ENCODE measurements around the gene MCCD1. TPM values are rescaled to one million over a fixed set of nuclear protein-coding genes. Genes with fewer than 3 reads are reported as not detected.

MCCD1 gene
- total and polyA plus RNA-seq, 2 of the 13 experiments (the other 11 are each of a cell fraction or from before 2014, with no cell fraction given): 0.15 TPM; not detected in 1

GRCh38 chr6:31567531-31568370 lies 39.0 kb downstream of the MCCD1 start:
- 18% methylated on average over 9 of the region's 9 CpGs for WGBS (ENCODE audit: low lambda C conversion rate)
- H3K4me3 ChIP-seq (replicated peaks in 1 of 3; ENCODE audit: insufficient read depth in 1 of 3, low read depth in 2 of 3, low read length in 3 of 3): no peak overlapping the region
- no peaks in the 10 kb centered on the region for H3K79me2 ChIP-seq (ENCODE audit: insufficient read depth, low read length)
- intact Hi-C loops (cut with micrococcal nuclease; ENCODE audit: unreplicated experiment): no loop called here
- in situ Hi-C loops (cut with HindIII; ENCODE audit: extremely low pct_ligation_motif_present, low pct_unique_long_range_greater_than_20kb): no loop called here
- CTCF ChIA-PET (ENCODE audit: low intra/inter-chr PET ratio, low total read pairs): no interaction called here
- H3K27me3 ChIP-seq (ENCODE audit: control insufficient read depth in 1 of 2, insufficient read depth in 2 of 2, low read length in 2 of 2): peaks cover 4 to 34% of the 10 kb centered on the region in 2 experiments; a peak in 4 of 5 replicates
- no peaks in the 10 kb centered on the region for H3K36me3 ChIP-seq (replicated peaks in 1 of 2; ENCODE audit: control insufficient read depth in 1 of 2, insufficient read depth in 2 of 2, low read length in 2 of 2)
- no peaks in the 10 kb centered on the region for H3K9me3 ChIP-seq (ENCODE audit: low read length)
- H3K4me1 ChIP-seq (ENCODE audit: insufficient read depth, low read length): peaks cover 9% of the 10 kb centered on the region
- no TSS peak for BruUV-seq (replicated peaks)
- no peak for FAIRE-seq
- DNase-seq (ENCODE audit: low spot score): no peak
- no peaks in the 10 kb centered on the region for H4K20me1 ChIP-seq (ENCODE audit: insufficient read depth, low read length)
- no peak overlapping the region for H3K9ac ChIP-seq (ENCODE audit: insufficient read depth, low read depth, low read length)
- peak; percentile 59 for ATAC-seq
- no peak overlapping the region for H3K4me2 ChIP-seq (ENCODE audit: low read depth, low read length)
- no peak overlapping the region for H2AFZ ChIP-seq (ENCODE audit: low read length)
- no peak overlapping the region for H3K27ac ChIP-seq (ENCODE audit: extremely low read length, insufficient read depth, low read length)
- POLR2A ChIA-PET: interaction anchor here (0.6 to 1.8 kb wide), 2 partner anchors 9 to 15 kb away, joined by 4 to 5 read pairs; no protein-coding TSS in a partner anchor
- TF ChIP-seq ZFP41 (CRISPR knock-in tag; IDR thresholded peaks at IDR 0.05; ENCODE audit: borderline replicate concordance) (no peak), ZBTB26 (CRISPR knock-in tag; IDR thresholded peaks at IDR 0.05; ENCODE audit: borderline replicate concordance) (no peak), CEBPB (IDR thresholded peaks at IDR 0.05; ENCODE audit: borderline replicate concordance, low read depth, low read length) (no peak), ATF7 (IDR thresholded peaks at IDR 0.05) (0 out of 2 replicates have a peak, but pooled peaks have one; percentile 12), ATF7 (CRISPR knock-in tag; IDR thresholded peaks at IDR 0.05) (no peak), PBX2 (CRISPR knock-in tag; IDR thresholded peaks at IDR 0.05) (no peak), CSRNP1 (CRISPR knock-in tag; IDR thresholded peaks at IDR 0.05) (no peak), RAD51 (IDR thresholded peaks at IDR 0.05; ENCODE audit: borderline replicate concordance) (no peak), KIAA2018 (CRISPR knock-in tag; IDR thresholded peaks at IDR 0.05; ENCODE audit: borderline replicate concordance) (no peak), ZSCAN25 (CRISPR knock-in tag; IDR thresholded peaks at IDR 0.05) (peak; percentile 97), ZNF660 (CRISPR knock-in tag; IDR thresholded peaks at IDR 0.05; ENCODE audit: borderline replicate concordance, low read depth) (no peak)

All from HepG2 (cell line).